Measurements from ENCODE around the gene RUNX1. TPM values are rescaled to one million over a fixed set of nuclear protein-coding genes. Genes with fewer than 3 reads are reported as not detected.

Gene RUNX1
- total RNA-seq, 6 experiments from 2014 or later: 2.9 to 18.3 (median 4.3) TPM

DNA sequence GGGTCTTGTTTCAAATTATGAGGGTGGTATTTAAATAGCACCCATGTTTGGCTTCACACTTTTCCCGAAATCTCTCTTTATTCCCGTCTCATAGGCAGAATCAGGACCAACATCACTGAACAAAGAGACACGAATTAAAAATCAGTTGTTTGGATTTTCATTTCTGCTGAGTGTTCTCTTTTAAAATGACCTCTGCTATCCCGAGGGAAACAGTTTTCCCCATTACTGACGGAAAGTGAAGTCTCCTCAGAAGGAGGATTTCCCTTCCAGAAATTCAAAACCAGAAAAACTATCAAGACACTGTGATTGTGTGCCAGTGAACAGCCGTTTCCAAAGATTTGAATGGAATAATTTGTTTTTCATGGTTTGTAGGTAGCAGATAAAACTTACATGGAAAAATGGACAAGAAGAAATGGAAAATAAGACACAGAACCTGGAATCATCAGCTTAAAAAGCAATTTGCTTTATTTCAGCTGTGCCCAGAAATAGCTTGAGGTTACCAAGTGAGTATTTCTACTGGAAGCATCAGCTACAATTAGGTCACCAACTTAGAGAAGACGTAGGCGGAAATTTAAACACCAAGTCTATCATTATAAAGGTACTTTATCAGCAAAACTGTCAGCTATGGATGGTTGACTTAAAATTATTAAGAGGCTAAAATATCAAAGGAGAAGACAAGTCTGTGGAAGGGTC, 68.5 kb downstream of the RUNX1 start:
- intact Hi-C loops (cut with DNase I): no loop called here
- no peaks in the 10 kb centered on the region for H3K9me3 ChIP-seq

DNA sequence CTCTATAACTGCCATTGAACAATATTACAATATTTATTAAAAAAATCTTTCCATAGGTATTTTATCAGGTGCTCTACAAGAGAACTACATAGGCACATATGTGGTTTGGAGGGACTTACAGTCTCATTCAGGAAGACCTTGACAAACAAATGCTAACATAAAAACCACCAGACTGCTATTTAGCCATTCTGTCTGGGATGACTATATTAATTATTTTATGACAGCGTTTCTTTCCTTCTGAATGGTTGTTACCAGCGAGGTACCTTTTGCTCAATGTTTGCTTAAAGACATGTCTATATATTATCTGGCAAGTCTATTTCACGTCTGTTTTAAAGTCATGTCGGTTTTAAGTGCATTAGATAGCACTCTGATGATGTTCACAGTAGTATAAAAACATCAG, 69.7 kb downstream of the RUNX1 start:
- intact Hi-C loops (cut with DNase I): no loop called here

More for the DNA sequence above, 68.5 kb downstream of the RUNX1 start:
- Histone ChIP-seq H3K27ac (no peak overlapping the region), H3K4me3 (no peak overlapping the region), H3K36me3 (no peaks in the 10 kb centered on the region), H3K27me3 (no peaks in the 10 kb centered on the region), H3K4me1 (no peaks in the 10 kb centered on the region)
- DNase-seq (no peak), ATAC-seq (no peak)
- WGBS (ENCODE audit: insufficient coverage, low coverage, low lambda C conversion rate, missing lambda C conversion rate): 70% methylated on average over 8 of the region's 8 CpGs
- TF ChIP-seq, protein P1, sequence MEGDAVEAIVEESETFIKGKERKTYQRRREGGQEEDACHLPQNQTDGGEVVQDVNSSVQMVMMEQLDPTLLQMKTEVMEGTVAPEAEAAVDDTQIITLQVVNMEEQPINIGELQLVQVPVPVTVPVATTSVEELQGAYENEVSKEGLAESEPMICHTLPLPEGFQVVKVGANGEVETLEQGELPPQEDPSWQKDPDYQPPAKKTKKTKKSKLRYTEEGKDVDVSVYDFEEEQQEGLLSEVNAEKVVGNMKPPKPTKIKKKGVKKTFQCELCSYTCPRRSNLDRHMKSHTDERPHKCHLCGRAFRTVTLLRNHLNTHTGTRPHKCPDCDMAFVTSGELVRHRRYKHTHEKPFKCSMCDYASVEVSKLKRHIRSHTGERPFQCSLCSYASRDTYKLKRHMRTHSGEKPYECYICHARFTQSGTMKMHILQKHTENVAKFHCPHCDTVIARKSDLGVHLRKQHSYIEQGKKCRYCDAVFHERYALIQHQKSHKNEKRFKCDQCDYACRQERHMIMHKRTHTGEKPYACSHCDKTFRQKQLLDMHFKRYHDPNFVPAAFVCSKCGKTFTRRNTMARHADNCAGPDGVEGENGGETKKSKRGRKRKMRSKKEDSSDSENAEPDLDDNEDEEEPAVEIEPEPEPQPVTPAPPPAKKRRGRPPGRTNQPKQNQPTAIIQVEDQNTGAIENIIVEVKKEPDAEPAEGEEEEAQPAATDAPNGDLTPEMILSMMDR (IDR thresholded peaks at IDR 0.05): no peak
- no peak for TF ChIP-seq POLR2A (IDR thresholded peaks at IDR 0.05)

GRCh38 chr21:34977333-34977732, 71.8 kb downstream of the RUNX1 start:
- H3K27ac ChIP-seq: no peak overlapping the region
- H3K9me3 ChIP-seq: no peaks in the 10 kb centered on the region
- H3K4me1 ChIP-seq: peaks cover 0 to 10% (median 0%) of the 10 kb centered on the region in 4 donors
- no peaks in the 10 kb centered on the region for H3K27me3 ChIP-seq
- WGBS (ENCODE audit: insufficient coverage, low coverage, low lambda C conversion rate, missing lambda C conversion rate): 78% methylated on average over 1 of the region's 1 CpG
- no peak for ATAC-seq
- intact Hi-C loops (cut with DNase I): no loop called here
- no peak overlapping the region for H3K4me3 ChIP-seq
- H3K36me3 ChIP-seq: no peaks in the 10 kb centered on the region
- DNase-seq: no peak
- no peak for TF ChIP-seq POLR2A (IDR thresholded peaks at IDR 0.05)
- TF ChIP-seq, protein P1 (IDR thresholded peaks at IDR 0.05): no peak

More for the DNA sequence above, 69.7 kb downstream of the RUNX1 start:
- WGBS (ENCODE audit: insufficient coverage, low coverage, low lambda C conversion rate, missing lambda C conversion rate): 62% methylated on average over 4 of the region's 4 CpGs
- peaks cover 0 to 6% (median 0%) of the 10 kb centered on the region in 4 donors for H3K4me1 ChIP-seq
- no peak for TF ChIP-seq POLR2A (IDR thresholded peaks at IDR 0.05)
- TF ChIP-seq, protein P1 (IDR thresholded peaks at IDR 0.05): no peak
- no peaks in the 10 kb centered on the region for H3K9me3 ChIP-seq
- DNase-seq (no peak), ATAC-seq (no peak)
- no peaks in the 10 kb centered on the region for H3K27me3 ChIP-seq
- H3K27ac ChIP-seq: no peak overlapping the region
- no peaks in the 10 kb centered on the region for H3K36me3 ChIP-seq
- H3K4me3 ChIP-seq: no peak overlapping the region

DNA sequence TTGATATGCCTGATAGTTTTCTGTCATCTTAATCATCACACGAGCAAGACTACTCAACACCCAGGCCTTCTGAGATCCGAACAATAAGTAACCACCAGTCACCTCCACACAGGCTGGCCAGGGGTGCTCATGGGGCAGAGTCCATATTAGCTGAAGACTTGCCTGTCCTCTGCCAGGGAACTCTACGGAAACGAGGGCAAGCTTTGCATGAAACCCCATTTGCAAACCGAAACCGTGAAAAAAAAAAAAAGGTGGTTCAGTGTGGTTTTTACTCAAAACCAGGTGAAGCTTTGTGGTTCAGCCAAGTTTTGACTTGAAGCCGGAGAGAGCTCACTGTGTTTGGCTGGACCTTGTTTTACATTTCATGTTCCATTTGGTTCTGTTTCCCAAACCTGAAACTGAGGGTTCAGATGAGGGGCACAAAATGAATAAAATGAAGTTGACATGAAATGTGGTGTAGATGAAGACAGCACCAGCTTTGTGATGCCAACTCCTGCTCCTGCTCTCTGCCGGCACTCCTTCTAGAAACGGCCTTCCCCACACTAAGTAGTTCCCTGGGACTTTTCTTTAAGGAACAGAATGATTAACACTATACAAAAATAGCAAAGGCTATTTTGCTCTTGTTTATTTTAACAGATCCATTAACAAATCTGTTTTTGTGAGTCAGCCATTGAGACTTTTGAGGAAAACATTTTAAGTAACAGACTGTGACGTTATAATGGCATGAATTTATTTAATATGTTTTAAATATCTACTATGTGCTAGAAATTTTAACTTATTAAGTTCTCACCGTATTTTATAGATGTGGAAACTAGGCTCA, 74.7 kb downstream of the RUNX1 start:
- TF ChIP-seq, protein P1 (IDR thresholded peaks at IDR 0.05): no peak
- TF ChIP-seq POLR2A (IDR thresholded peaks at IDR 0.05): no peak
- 36% methylated on average over 11 of the region's 11 CpGs for WGBS (ENCODE audit: insufficient coverage, low coverage, low lambda C conversion rate, missing lambda C conversion rate)
- DNase-seq: peak; percentile 42 to 74 (median 73)
- H3K27me3 ChIP-seq: no peaks in the 10 kb centered on the region
- no peaks in the 10 kb centered on the region for H3K9me3 ChIP-seq
- no peak overlapping the region for H3K4me3 ChIP-seq
- H3K27ac ChIP-seq: peak overlapping the region in 2 of 3 donors; percentile 35 to 52
- intact Hi-C loops (cut with DNase I): no loop called here
- H3K36me3 ChIP-seq: no peaks in the 10 kb centered on the region
- ATAC-seq: peak; percentile 96 to 98 (median 98)
- H3K4me1 ChIP-seq: peaks cover 0 to 10% (median 0%) of the 10 kb centered on the region in 4 donors

All from right lobe of liver (tissue), 6 donors.